ENCODE measurements around the gene BBIP1.

BBIP1 gene

GRCh38 chr10:110863956-110864355 lies 55.0 kb downstream of the BBIP1 start:
- Histone ChIP-seq H3K27ac (peak overlapping the region; percentile 99), H3K9me3 (no peaks in the 10 kb centered on the region), H3K4me1 (ENCODE audit: control insufficient read depth in 1 of 2, insufficient read depth in 1 of 2, low read depth in 1 of 2, low read length in 1 of 2) (peaks cover 97 to 100% of the 10 kb centered on the region in 2 experiments), H3K4me3 (ENCODE audit: low read depth in 1 of 2, low read length in 1 of 2) (peak overlapping the region; percentile 3 to 48), H3K27me3 (no peaks in the 10 kb centered on the region), H3K36me3 (no peaks in the 10 kb centered on the region)
- no peak for TF ChIP-seq CTCF (IDR thresholded peaks at IDR 0.05)

GRCh38 chr10:110863361-110863760 lies 55.6 kb downstream of the BBIP1 start:
- H3K4me3 ChIP-seq (ENCODE audit: low read depth in 1 of 2, low read length in 1 of 2), result no peak overlapping the region
- TF ChIP-seq CTCF (IDR thresholded peaks at IDR 0.05), result no peak
- peaks cover 96 to 100% of the 10 kb centered on the region in 2 experiments for H3K4me1 ChIP-seq (ENCODE audit: control insufficient read depth in 1 of 2, insufficient read depth in 1 of 2, low read depth in 1 of 2, low read length in 1 of 2)
- no peaks in the 10 kb centered on the region for H3K9me3 ChIP-seq
- H3K36me3 ChIP-seq, result no peaks in the 10 kb centered on the region
- H3K27me3 ChIP-seq, result no peaks in the 10 kb centered on the region
- peak overlapping the region; percentile 99 for H3K27ac ChIP-seq

- H3K27me3 ChIP-seq, result no peaks in the 10 kb centered on the region
- H3K36me3 ChIP-seq, result no peaks in the 10 kb centered on the region
- no peak for TF ChIP-seq CTCF (IDR thresholded peaks at IDR 0.05)
- no peaks in the 10 kb centered on the region for H3K9me3 ChIP-seq
- H3K4me1 ChIP-seq (ENCODE audit: control insufficient read depth in 1 of 2, insufficient read depth in 1 of 2, low read depth in 1 of 2, low read length in 1 of 2), result peaks cover 96 to 100% of the 10 kb centered on the region in 2 experiments
- H3K4me3 ChIP-seq (ENCODE audit: low read depth in 1 of 2, low read length in 1 of 2), result peak overlapping the region; percentile 10 to 25
- peak overlapping the region; percentile 99 for H3K27ac ChIP-seq
Measured at GRCh38 chr10:110862961-110863360, 56.0 kb downstream of the BBIP1 start.

- no peak for TF ChIP-seq CTCF (IDR thresholded peaks at IDR 0.05)
- Histone ChIP-seq H3K4me1 (ENCODE audit: control insufficient read depth in 1 of 2, insufficient read depth in 1 of 2, low read depth in 1 of 2, low read length in 1 of 2) (peaks cover 96 to 100% of the 10 kb centered on the region in 2 experiments), H3K36me3 (no peaks in the 10 kb centered on the region), H3K27me3 (no peaks in the 10 kb centered on the region), H3K4me3 (ENCODE audit: low read depth in 1 of 2, low read length in 1 of 2) (peak overlapping the region; percentile 10 to 25), H3K9me3 (no peaks in the 10 kb centered on the region), H3K27ac (peak overlapping the region; percentile 99)
Measured at GRCh38 chr10:110861930-110862649, 56.9 kb downstream of the BBIP1 start.

- H3K27ac ChIP-seq, result peak overlapping the region; percentile 99
Measured at GRCh38 chr10:110861476-110861875, 57.5 kb downstream of the BBIP1 start.

More at GRCh38 chr10:110861476-110861875, 57.5 kb downstream of the BBIP1 start:
- Histone ChIP-seq H3K27me3 (no peaks in the 10 kb centered on the region), H3K4me1 (ENCODE audit: control insufficient read depth in 1 of 2, insufficient read depth in 1 of 2, low read depth in 1 of 2, low read length in 1 of 2) (peaks cover 90 to 95% of the 10 kb centered on the region in 2 experiments), H3K4me3 (ENCODE audit: low read depth in 1 of 2, low read length in 1 of 2) (peak overlapping the region in 1 of 2 experiments; percentile 14), H3K36me3 (no peaks in the 10 kb centered on the region), H3K9me3 (no peaks in the 10 kb centered on the region)
- no peak for TF ChIP-seq CTCF (IDR thresholded peaks at IDR 0.05)

All from neutrophil (primary cell).